ENCODE measurements around the gene RPP25.

GRCh38 chr15:74995182-74995778, 38.7 kb upstream of the RPP25 start, which contains the start of gene SCAMP5:
- TF ChIP-seq CTCF (IDR thresholded peaks at IDR 0.05) (no peak), POLR2A (IDR thresholded peaks at IDR 0.05) (peak in 1 of 4 donors; percentile 30)

Measured in esophagus squamous epithelium (tissue), 4 donors.